HG02973 (cell line): ENCODE measurements around the gene SLC12A6.
A peak's percentile ranks its signal among the peaks of the same experiment; 100 is the strongest.

Source experiments
- ATAC-seq: cut with Tn5 transposase; IDR thresholded peaks from one replicate; pipeline ENCODE4 v1.9.1; 2021; ENCODE audit warnings: moderate library complexity; ENCODE audit not compliant: unreplicated experiment

The SLC12A6 gene

DNA sequence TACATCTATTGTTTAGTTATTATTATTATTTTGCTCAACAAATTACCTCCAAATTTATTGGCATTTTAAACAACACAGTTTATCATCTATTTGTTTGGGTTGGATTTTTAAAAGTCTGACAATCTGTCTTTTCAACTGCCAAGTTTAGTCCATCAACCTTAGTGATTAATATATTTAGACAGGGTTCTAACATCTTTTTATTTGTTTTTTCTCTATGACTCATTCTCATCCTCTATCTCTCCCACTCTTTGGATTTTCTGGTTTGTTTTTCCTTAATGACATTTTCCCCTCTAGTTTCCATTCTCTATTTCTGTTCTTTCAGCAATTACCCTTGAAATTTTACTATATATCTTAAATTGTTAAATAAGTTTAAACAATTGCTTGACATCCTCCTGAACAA is 70.8 kb downstream of the SLC12A6 start:
- ATAC-seq, result no peak

DNA sequence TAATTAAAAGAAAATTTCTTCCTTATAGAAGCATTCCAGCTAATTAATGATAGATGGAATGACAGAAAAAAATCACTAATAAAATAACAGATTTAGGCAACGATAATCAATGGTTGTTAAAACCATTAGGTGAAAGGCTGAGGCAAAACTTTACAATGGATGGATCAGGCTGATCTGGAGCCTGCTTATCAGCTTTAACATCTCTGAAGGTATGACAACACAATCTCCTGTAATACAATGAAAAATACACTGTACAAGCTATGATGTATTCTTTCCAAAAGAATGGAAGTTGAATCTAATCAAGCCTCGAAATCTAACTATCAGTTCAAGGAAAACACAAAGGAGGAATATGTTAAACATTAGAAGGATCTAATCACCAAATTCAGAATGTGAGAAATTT is 73.5 kb downstream of the SLC12A6 start:
- no peak for ATAC-seq

GRCh38 chr15:34262362-34262761 is 75.2 kb downstream of the SLC12A6 start:
- no peak for ATAC-seq

DNA sequence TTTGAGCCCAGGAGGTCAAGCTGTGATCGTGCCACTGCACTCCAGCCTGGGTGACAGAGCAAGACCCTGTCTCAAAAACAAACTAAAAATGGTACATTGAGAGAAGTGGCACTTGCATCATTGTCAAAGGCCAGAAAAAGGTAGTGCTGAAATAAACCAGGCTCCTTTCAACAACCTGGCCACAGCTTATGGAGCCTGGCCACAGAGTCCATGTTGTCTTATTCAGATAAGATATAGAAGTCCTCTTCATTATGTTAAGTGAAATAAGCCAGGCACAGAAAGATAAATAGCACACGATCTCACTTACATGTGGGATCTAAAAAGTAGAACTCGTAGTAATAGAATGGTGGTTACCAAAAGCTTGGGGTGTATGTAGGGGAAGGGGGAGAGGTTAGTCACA is 78.0 kb downstream of the SLC12A6 start:
- no peak for ATAC-seq

DNA sequence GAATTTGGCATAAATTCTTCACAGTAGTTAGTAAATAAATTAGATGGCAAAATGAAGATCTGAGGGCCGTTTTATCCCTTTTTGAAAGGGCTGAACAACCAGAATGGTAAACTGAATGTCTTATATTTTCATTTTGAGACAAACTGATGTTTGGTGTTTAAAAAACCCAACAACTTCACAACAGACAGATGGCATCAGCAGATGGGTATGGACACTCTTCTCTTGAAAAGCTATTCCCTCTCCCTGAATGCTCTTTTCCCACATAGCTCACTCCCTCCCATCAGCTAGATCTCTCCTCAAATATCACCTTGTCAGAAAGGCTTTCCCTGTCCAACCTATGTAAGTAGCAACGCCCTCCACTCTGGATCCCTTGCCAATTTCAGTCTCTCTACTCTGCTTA is 79.4 kb downstream of the SLC12A6 start:
- no peak for ATAC-seq

- ATAC-seq, result no peak
Observed at GRCh38 chr15:34252545-34252944, 85.0 kb downstream of the SLC12A6 start.

GRCh38 chr15:34248190-34248589 is 89.4 kb downstream of the SLC12A6 start:
- no peak for ATAC-seq

DNA sequence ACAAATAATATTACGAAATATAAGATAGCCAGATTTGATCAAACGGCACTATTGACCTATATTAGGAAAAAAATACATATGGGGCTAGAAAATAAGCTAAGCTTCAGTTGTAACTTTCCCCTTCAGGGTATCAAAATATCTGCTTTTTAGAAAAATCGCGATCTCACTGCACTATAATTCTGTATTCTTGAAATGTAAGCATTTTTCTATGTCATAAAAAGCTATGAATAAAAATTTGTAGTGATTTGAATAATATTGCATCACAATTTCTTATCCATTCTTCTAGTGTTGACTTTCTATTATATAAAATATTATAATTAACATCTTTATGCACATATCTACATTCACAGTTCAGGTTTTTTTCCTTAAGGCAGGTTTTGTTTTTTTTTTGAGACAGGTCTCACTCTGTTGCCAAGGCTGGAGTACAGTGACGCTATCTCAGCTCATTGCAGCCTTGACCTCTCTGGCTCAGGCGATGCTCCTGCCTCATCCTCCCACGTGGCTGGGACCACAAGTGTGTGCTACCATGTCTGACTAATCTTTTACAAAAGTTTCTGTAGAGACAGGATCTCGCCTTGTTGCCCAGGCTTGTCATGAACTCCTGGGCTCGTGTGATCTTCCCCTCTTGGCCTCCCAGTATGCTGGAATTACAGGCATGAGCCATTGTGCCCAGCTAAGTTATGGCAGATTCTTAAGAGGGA is 91.2 kb downstream of the SLC12A6 start:
- no peak for ATAC-seq

- no peak for ATAC-seq
Observed at GRCh38 chr15:34243226-34243625, 94.4 kb downstream of the SLC12A6 start.

DNA sequence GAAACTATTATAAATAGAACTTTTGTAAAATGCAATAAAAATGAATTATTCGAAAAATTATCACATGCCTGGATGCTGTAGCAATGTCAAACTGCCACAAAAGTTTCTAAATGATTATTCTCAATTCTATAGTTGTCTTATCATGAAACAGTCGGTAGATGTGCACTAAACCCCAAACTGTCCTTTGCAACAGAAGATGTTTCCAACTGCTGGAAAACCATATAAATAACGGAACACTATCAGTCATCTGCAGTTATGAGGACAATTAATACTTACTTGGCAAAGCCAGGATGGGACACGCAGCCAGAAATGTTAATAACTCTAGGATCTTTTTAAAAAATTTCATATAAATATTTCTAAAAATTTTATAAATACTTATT is 95.3 kb downstream of the SLC12A6 start:
- no peak for ATAC-seq

DNA sequence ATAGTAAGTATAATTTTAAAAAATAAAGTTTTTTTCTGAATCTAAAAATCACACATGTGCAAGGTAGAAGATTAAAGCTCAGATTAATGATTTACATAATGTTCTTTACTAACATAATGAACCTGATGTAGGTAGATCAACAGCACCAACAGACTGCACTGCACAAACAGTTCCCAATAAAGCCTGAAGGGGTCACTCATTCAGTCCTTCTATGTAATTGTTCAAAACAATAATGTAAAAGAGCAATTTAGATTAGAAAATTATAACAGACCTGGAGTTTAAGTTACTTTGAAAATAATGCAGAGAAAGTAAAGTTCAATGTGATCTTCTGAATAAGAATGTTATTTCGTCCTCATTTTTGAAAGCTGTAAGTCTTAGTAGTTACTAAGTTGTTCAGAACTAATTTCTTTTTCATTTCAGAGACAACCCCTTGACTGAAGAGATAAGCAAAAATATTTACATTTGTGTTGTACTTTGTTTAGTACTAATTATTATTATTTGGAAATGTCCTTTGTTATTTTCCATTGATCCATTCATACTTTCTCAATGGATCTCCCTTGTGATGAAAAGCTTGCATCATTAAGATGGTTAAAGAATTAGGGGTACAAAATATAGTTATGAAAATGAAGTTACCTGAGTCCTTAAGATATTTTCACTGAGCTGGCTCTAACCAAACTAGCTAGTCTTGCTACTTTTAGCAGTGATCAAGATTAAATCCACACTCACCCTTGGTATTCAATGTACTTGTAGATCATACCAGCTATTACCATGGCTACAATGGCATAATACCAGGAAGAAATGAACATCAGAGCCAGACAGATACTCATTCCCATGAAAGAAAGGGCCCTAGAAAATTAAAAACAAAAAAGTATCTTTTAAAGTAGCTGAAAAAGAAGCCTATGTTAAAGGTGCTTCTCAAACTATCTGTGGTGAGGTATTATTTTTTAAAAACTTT is 95.9 kb downstream of the SLC12A6 start:
- peak; percentile 67 for ATAC-seq

DNA sequence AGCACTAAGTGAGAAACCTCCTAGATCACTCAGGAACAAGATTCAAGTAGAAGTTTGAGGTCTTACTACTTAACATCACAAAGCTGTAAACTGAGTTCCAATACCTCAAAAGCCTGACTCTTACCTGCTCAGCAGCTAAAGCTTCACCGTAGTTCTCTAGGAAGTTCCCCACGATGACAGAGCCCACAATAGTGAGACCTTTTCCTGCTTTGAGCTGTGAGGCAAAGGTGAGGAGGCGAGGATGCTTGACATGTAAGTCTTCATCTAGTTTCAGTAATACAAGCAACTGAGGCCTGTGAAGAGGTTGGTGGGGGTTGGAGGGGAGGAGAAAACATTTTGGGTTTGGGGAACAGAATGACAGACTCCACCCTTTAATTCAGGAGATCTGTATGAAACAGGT is 97.0 kb downstream of the SLC12A6 start:
- ATAC-seq, result no peak

GRCh38 chr15:34239151-34239808 is 98.3 kb downstream of the SLC12A6 start:
- no peak for ATAC-seq

GRCh38 chr15:34233614-34234013 is 104.0 kb downstream of the SLC12A6 start:
- ATAC-seq, result no peak

GRCh38 chr15:34223904-34224596 is 113.5 kb downstream of the SLC12A6 start:
- ATAC-seq, result no peak

GRCh38 chr15:34217587-34218225 is 119.9 kb downstream of the SLC12A6 start:
- no peak for ATAC-seq

- ATAC-seq, result no peak
Observed at GRCh38 chr15:34216527-34217270, 120.9 kb downstream of the SLC12A6 start.

- ATAC-seq, result no peak
Observed at GRCh38 chr15:34214135-34214534, 123.4 kb downstream of the SLC12A6 start.

GRCh38 chr15:34213690-34214089 is 123.9 kb downstream of the SLC12A6 start:
- ATAC-seq, result no peak
